CD4-positive, alpha-beta T cell treated with Interleukin-2 at 100 ng/mL for 4 hours (primary cell): ENCODE data around the gene GRK5.

ENCODE experiments used
- DNase-seq: peaks from one replicate; pipeline ENCODE4 v3.0.0-alpha.2; 2020; ENCODE audit warnings: low spot score

The GRK5 gene

GRCh38 chr10:119483001-119483400 lies 275.6 kb downstream of the GRK5 start:
- DNase-seq = no peak

- DNase-seq = no peak
These were observed 276.5 kb downstream of the GRK5 start for GRCh38 chr10:119483839-119484238.

GRCh38 chr10:119488675-119489074 lies 281.3 kb downstream of the GRK5 start:
- no peak for DNase-seq

- no peak for DNase-seq
These were observed 282.6 kb downstream of the GRK5 start for GRCh38 chr10:119489991-119490326.

GRCh38 chr10:119491966-119492757 lies 284.8 kb downstream of the GRK5 start:
- DNase-seq = no peak

- DNase-seq = no peak
These were observed 285.8 kb downstream of the GRK5 start for GRCh38 chr10:119493155-119493554.

GRCh38 chr10:119494236-119495020 lies 287.1 kb downstream of the GRK5 start:
- DNase-seq = peak; percentile 54

- no peak for DNase-seq
These were observed 287.7 kb downstream of the GRK5 start for GRCh38 chr10:119495021-119495505.

GRCh38 chr10:119495545-119495944 lies 288.2 kb downstream of the GRK5 start:
- no peak for DNase-seq

- DNase-seq = no peak
These were observed 288.9 kb downstream of the GRK5 start for GRCh38 chr10:119496273-119496672.

GRCh38 chr10:119497243-119497642 lies 289.9 kb downstream of the GRK5 start:
- no peak for DNase-seq

- DNase-seq = peak; percentile 31
These were observed 291.7 kb downstream of the GRK5 start for GRCh38 chr10:119498889-119499676.

GRCh38 chr10:119499677-119500002 lies 292.3 kb downstream of the GRK5 start:
- DNase-seq = no peak

GRCh38 chr10:119500123-119500795 lies 292.9 kb downstream of the GRK5 start:
- DNase-seq = no peak

GRCh38 chr10:119500821-119501220 lies 293.4 kb downstream of the GRK5 start:
- no peak for DNase-seq

GRCh38 chr10:119501690-119502089 lies 294.3 kb downstream of the GRK5 start:
- DNase-seq = peak; percentile 48

GRCh38 chr10:119502209-119502608 lies 294.8 kb downstream of the GRK5 start:
- DNase-seq = peak; percentile 80

- no peak for DNase-seq
These were observed 295.3 kb downstream of the GRK5 start for GRCh38 chr10:119502618-119503155.

GRCh38 chr10:119503821-119504220 lies 296.4 kb downstream of the GRK5 start:
- no peak for DNase-seq

- DNase-seq = no peak
These were observed 297.3 kb downstream of the GRK5 start for GRCh38 chr10:119504651-119505050.

GRCh38 chr10:119505131-119505551 lies 297.8 kb downstream of the GRK5 start:
- DNase-seq = no peak
